Measurements from ENCODE around the gene VPS37C. TPM values are rescaled to one million over a fixed set of nuclear protein-coding genes. Genes with fewer than 3 reads are reported as not detected.

The VPS37C gene
- total RNA-seq, 1 donor from 2014 or later = 10.7 TPM

DNA sequence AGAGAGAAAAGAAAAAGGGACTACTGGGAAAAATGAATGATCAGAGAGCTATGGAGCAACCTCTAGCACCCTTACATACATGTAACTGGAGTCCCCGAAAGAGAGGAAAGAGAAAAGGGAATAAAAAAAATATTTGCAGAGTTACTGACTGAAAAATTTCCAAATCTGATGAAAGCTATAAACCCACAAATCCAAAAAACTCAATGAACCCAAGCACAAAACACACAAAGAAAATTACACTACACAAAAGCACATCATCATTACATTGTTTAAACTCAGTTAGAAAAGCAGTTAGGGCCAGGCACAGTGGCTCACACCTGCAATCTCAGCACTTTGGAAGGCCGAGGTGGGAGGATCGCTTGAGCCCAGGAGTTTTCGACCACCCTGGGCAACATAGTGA lies 6.7 kb downstream of the VPS37C start:
- DNase-seq (ENCODE audit: low read depth) = no peak

DNA sequence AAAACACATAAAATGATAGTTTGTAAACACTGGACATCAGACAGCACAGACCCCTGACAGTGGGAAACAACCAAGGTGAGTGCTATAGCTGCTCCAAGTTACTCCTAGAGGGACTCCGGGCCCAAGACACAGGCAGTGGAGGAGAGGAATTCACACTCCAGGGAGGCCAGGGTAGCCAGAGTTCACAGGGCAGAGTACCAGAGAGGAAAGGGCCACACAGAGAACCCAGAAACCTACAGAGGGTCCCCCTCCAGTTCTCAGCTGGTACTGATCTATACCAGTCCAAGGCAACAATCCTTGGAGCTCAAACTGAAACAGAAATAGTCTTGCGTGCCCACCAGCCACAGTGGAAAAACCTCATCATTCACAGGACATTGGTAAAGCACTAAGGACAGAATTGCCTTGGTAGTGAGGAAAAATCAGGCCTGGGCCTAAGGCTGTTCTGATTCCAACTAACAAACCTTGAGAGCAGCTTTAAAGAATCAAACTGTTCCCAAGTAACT lies 7.6 kb downstream of the VPS37C start:
- DNase-seq (ENCODE audit: low read depth) = no peak

DNA sequence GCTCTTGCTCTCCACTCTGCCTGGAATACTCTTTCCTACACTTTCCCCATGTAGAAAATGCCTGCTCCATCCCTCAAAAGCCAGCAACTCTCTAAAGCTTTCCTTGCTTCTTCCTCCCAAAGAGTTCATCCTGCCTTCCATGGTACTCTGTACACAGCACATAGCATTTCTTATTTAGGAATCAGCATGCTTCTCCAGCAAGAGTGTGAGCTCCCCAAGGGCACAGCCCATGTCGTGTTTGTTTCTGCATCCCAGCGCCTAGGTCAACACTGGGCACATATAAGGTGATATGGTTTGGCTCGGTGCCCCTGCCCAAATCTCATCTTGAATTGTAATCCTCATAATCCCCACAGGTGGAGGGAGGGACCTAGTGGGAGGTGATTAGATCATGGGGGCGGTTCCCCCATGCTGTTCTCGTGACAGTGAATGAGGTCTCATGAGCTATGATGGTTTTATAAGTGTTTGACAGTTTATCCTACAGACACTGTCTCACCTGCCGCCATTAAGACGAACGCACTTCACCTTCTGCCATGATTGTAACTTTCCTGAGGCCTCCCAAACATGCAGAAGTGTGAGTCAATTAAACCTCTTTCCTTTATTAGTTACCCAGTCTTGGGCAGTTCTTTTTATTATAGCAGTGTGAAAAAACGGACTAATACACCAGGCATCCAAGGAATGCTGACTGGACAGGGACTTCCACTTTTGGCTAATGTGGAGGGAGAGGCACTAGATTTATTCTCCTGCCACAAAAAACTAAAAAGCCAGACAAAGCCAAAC lies 8.2 kb downstream of the VPS37C start:
- peak; percentile 95 for DNase-seq (ENCODE audit: low read depth)

DNA sequence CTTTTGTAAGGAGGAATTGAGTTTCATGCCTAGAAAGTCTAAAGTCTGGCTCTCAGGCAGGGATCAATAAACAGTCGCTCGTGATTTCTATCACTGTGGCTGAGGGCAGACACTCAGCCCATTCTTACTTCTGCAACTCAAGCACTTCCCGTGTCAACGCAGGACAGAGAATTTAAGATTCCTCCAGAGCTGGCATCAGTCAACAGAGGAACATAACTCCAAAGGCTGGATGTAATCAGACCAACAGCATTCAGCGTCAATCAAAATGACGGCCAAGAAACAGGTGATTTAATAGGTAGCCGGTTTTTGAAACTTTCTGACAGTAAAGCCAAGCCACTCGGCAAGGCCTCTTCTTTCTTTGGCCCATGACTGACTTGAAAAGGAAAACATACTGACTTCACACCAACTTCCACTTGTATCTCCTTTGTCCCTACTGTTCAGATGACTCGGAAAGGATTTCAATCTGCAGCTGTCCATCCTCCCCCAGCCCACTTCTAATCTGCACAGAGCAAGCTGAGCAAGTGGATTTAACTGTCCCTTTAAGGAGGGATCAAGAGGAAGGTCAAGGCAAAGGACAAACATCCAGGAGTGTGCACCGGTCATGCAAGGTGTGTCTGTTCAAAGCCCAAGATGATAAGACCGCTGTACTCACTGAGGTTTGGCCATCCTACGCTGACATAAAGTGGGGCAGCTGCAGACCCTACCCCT lies 9.5 kb downstream of the VPS37C start:
- no peak for DNase-seq (ENCODE audit: low read depth)

DNA sequence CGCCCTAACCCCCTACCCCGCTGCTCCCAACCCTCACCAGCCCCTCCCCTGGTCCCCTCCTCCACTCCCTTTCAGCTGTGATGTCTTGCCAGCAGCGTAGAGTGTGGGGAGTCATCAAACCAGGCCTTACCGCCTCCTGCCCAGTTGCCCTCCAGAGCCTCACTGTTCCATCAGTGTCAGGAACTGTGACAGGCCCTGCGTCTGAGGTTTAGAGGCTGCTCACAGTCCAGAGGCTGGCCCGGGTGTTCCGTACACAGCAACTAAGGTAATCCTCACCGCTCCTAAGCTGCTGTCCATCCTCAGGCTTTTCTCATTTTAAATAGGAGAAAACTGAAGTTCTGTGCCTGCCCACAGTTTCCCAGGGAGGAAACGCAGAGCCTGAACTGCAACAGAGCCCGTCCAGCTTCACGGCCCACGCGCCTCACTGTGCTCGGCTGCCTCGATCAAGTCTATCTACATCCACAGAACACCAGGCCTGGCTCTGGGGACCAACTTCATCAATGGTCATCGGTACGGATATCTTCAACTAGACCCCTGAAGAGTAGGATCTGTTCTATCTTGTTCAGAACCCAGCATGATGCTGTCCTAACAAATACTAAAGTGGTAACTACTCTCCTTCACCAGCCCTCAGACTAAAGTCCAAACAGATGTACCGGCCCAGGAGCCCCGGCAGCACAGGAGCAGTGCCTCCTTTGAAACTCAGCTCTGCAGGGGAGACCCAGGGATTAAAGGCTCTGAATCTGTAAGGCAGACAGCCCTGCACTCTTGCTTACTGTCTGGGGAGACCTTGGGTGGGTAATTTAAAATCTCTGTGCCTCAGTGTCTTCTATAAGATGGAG lies 10.3 kb downstream of the VPS37C start:
- DNase-seq (ENCODE audit: low read depth) = no peak

DNA sequence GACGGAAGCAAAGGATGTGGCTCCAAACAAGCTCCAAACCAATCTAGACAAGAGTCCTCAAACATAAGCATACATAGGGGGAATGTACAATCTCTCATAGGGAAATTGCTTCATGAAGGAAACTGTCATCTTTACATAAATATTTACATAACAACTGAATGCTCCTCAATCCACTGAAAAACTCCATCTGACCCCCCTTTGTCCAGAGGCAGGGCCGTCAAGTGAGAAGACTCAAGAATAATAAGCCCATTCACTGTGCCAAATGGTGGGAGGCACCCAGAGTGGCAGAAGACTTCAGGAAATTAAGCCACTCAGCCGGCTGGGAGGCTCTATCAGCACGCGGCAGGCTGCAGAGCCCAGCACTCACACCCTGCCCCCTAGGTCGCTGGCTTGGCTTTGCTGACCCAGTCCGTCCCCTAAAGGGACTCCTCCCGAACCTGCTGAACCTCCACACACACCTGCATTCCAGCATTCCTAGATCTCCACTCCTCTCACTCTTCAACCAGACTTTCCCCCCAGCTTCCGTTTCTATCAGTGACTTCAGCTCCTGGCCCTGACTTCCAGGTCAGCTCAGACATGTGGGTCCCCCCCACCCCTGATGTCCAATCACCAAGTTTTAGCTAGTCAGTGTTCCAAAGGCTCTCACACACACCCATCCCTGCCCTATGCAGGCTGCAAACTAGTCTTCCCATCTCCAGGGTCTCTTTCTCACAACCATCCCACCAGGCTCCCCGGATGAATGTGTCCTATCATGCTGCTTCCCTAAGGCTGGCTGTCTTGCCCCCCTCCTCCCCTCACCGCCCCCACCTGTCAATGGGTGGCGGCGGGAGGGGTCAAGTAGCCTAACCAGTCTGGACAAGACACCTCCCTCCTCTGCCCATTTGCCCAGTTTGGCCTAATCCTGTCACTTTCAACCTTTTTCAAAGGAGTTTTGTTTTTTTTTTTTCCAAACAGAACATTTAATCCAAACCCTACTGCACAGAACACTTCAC lies 11.3 kb downstream of the VPS37C start:
- DNase-seq (ENCODE audit: low read depth) = peak; percentile 31

DNA sequence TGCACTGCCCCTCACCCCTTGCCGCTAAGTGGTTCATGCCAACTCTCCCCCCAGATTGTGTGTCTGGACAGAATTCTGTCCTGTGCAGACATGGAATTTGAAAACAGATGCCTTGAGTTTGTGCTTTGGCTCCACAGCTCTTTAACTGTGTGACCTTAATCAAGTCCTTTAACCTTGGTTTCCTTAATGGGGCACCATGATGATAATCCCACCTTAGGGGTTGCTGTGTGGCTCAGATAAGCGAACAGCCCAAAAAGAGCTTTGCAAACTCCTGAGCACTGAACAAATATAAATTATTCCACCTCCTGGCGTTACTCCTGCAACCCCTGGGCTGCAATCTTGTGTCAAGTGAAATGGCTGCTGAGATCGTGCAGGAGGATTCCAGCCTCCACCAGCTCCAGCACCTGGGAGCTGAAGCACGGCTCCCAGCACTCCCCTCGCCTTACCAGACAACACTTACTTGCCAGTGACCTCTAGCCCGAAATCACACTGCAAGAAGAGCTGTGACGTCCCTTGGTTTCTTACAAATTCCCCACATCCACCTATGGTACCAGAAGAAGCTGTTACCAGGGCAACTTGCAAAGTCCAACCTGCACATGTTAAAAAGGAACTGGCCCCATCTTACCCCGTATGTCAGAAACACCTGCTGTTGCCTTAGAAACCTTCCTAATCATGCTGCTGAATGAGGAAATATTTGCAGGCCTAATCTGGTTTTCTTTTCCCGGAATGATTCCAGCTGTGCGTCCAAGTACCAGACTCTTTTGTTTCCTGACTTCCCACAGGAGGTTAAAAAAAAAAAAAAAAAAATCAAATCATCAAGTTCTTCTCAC lies 13.2 kb downstream of the VPS37C start:
- peak; percentile 38 for DNase-seq (ENCODE audit: low read depth)

DNA sequence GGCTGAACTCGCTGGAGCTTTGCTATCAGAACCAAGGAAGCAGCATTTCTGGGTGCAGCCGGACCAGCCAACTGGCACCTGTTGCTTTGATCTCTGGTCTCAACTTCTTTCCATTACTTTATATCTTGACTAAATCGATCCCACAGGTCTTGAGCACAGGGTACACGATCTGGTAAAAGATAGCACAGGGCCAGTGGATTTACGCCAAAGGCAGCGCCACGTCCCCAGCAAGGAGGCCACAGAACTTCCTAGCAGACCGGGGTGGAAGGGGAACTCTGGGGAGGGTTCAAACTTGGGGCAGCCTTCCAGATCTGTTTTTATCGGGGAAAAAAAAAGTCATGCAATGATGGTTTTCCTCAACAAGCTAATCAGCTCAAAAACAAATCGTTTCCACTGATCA lies 14.0 kb downstream of the VPS37C start:
- DNase-seq (ENCODE audit: low read depth) = no peak

DNA sequence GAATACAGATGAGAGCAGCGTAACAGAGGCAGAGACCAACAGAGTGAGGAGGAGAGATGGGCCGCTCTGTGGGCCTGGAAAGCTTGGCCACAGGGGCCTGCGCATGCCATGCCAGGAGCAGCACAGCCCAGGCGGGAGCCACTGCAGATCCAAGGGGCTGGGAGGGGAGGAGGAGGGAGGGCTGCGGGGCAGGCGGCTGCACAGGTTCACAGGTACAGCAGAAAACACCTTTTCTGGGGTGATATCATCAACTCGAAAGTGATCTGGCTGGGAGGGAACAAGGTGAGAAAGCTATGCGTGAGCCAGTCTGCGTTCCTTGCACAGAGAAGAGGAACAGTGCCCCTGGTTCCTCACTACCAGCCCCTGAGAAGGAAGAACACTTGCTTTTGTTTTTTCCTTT lies 14.8 kb downstream of the VPS37C start:
- DNase-seq (ENCODE audit: low read depth) = no peak

DNA sequence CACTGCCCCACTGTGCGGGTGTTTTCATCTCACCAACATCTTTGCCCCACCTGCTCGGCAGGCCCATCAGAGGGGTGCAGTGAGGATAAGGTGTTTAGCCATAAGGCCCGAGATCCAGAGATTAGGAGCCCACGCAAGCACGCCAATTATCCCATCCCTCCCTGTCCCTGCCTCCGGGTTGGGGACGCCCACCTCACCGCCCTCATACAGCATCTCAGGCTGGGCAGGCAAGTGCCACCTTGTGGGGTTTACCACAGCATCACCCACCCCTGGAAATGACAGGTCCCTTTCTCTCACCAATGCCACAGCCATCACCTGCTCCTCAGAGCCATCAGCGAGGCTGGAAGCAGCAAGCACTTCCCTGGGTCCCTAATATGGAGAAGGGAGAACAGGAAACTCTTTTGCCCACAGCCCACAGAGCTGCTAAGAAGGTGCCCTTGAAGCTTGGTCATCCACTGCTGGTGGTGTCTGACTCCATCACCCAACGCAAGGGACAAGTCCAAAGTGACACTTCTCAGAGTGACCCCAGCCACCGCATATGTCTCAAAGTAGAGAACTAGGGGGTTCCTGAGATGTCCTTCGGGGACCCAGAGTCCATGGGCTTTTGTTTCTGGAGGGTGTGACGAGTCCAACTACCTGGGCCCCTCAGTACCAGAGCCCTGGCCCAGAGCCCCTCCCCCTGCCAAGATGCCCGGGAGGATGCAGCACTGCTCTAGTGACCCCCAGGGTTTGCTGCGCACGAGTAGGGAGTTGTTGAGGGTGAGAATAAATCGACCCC lies 15.8 kb downstream of the VPS37C start:
- DNase-seq (ENCODE audit: low read depth) = no peak

DNA sequence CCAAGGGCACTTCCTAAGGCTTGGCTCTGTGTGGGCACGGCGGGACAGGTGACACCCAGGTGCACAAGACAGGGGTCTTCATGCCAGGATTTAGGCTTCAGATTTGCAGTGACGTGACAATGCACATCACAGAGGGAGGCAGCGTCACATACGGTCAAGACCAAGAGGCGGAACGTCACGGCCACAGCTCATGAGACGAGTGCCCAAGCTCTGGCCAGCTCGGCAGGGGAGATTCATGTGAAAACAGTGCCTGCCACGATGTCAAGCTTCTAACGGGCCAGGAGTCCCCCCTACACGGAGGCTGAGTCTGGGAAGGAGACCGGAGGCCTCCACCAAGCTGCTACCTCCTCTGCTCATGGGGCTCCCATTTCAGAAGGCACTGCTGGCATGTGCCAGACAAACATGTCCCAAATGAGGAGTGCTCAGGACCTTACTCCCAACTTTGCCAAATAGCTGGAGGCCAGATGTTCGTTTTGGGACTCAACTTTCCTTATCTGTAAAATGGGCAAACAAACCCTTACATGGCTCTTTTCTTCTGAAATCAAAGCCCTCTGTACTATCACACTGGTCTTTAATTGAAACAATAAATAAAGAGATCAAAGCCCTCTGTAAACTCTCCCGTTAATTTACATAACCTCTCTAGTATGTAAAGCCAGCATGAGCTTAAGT lies 16.6 kb downstream of the VPS37C start:
- DNase-seq (ENCODE audit: low read depth) = no peak

DNA sequence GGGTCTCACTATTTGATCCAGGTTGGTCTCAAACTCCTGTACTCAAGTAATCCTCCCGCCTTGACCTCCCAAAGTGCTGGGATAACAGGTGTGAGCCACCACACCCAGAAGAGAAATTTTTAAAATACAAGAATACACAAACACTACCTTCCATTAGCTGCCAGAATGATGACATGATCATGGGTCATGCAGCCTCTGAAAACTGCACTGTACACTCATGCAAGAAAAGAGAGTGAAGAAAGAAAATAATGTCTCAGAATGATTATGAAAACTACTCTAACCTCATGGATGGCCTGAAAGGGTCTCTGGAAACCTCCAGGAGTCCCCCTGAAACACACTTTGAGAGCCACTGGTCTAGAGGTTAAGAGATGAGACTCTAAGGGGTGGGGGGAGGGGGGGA lies 18.8 kb downstream of the VPS37C start:
- DNase-seq (ENCODE audit: low read depth) = no peak

DNA sequence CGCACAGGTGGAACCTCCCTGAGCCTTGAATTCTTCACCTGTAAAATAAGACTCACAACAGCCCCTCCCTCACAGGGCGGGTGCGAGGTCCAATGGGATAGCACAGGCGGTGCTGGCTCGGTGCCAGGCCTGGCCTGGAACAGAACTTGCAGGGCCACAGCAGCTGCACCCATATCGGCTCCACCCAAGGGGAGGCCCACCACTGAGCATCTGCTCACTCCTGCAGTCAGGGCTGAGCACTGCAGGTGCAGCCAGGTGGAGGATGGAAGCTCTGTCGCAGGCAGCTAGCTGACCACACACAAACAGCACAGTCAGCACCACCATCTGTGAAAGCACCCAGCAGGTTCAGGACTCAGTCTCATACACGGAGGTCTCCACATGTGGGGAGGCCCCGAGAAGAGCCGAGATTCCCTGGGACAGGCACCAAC lies 19.6 kb downstream of the VPS37C start:
- DNase-seq (ENCODE audit: low read depth) = no peak

DNA sequence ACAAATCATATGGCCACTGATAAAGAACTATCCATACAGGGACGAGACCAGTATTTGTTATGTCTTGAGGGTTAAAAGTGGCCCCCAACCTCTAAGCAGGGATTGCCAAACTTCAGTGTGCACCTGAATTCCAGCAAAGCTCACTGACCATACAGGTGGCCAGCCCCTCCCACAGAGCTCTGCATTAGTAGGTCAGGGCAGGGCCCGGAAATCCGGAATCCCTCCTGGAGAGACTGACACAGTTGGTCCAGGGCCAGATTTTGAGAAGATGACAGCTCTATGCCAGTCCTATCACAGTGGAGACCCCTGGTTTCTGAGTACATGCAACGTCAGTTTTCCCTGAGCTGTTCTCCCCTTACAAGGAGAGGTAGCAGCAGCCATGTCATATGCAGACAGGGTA lies 20.8 kb downstream of the VPS37C start:
- no peak for DNase-seq (ENCODE audit: low read depth)

DNA sequence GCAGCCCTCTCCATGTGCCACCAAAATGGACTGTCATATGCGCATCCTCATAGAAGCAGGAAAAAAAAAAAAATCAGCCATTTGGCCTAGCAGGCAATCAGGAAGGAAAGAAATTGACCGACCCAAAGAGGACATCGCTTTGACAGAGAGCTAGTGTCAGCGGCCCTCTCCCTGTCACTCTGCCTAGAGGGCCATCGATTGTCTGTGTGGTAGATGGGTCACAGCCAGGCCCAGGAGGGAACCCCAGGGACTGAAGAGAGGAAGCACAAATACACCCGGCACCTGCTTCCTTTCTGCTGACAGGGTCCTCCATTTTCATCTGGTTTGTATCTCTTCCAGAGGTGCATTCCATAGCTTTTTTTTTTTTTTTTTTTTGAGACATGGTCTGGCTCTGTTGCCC lies 21.8 kb downstream of the VPS37C start:
- DNase-seq (ENCODE audit: low read depth) = no peak

DNA sequence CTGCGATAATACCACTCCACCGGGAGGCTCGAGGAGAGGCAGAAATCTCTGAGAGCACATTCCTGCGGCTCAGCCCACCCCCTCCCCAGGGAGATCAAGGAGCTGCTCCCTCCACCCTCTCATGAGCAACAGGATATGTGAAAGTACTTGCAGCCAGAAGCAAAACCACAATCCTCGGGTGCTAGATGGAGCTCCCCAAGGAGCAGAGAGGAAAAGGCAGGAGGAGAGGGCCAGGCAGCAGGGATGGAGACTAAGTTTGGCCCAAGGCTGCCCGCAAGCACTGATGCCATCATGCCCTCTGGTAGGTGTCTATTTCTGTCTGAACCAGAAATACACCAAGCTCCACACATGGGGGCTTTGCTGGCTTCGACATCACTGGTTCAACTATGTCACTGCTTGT lies 22.3 kb downstream of the VPS37C start:
- DNase-seq (ENCODE audit: low read depth) = no peak

DNA sequence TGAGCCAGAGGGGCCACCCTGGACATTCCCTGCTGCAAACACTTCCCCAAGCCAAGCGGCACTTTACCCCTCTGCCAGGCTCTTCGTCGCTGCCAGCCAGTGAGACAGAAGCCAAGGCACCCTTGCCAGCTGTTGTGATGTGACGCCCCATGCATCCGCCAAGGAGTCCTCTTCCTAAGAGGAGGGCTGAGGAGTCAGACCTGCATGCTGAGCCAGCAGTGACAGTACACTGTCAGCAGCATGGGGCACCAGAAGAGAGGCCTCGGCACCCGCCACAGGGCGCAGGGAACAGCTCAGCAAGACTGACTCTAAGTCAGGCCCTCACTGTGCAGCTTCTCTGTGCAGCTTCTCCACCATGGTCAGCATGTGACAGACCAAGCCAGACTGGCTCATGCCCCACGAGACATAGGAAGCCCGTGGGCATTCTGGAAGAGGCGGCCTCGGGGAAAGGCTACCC lies 26.4 kb downstream of the VPS37C start:
- no peak for DNase-seq (ENCODE audit: low read depth)

DNA sequence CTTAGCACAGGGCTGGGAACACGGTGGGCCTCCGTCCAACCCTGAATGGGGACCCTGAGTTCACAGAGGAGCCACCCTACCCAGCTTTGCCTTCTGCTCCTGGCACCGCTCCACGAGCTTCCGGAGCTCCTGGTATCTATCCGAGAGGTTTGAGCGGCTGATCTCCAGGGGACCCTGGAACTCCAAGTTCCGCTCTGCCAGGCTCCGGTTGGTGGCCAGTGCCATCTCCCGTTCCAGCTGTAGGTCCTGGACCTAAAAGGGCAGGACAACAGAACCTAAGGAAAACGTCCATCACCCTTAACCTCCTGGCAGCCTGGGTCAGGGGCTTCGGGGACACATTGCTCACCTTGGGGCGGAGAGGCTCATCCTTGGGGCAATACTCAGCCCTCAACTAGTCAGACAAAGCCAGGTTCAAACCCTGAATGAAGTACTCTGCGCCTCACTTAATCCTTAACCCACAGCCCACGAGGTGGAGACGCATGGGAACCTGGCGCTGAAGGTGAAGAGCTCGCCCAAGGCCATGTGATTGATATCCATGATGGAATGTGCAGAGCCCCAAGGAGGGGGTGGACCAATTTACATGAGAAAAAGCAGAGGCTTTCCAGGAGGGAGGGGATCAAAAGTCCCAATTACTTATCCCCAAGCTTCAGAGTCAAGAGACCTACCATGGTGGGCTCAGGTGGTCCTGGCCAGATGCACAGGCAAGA lies 27.1 kb downstream of the VPS37C start:
- no peak for DNase-seq (ENCODE audit: low read depth)

Measured in renal cortical epithelial cell (primary cell).